GM12864 (cell line): ENCODE measurements around the gene CERS6.

Experiments
- DNase-seq: peaks from one replicate; pipeline ENCODE4 v3.0.0-alpha.2; 2011; ENCODE audit warnings: low read depth
- H3K4me3 ChIP-seq: 2 replicates; pipeline ENCODE4 v1.5.1; 2011; ENCODE audit warnings: mild to moderate bottlenecking, low read depth, low read length, control low read depth
- TF ChIP-seq, protein P1 (sequence below): IDR thresholded peaks from 2 replicates; pipeline ENCODE4 v1.5.1; 2011; ENCODE audit warnings: low read depth, mild to moderate bottlenecking, moderate library complexity, low read length, control low read depth, inconsistent platforms; ENCODE audit errors: missing control alignments

CERS6 gene

DNA sequence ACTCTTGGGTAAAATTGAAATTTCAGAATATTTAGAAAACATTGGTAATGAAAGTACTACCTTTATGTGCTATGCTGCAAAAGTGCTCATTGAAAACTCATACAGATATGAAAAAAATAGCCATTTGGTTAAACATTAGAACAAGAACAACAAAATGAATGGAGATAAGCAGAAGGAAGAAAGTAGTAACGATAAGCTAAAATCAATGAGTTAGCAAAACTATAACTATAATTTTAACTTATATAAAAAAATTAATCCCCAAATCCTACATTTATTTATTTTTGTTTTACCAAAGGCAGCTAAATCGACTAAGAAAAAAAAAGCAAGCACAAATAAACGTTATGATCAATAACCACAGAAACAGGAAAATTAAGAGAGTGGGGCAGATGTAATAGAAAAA is 99.2 kb downstream of the CERS6 start:
- DNase-seq = no peak
- H3K4me3 ChIP-seq = no peak overlapping the region
- TF ChIP-seq, protein P1, sequence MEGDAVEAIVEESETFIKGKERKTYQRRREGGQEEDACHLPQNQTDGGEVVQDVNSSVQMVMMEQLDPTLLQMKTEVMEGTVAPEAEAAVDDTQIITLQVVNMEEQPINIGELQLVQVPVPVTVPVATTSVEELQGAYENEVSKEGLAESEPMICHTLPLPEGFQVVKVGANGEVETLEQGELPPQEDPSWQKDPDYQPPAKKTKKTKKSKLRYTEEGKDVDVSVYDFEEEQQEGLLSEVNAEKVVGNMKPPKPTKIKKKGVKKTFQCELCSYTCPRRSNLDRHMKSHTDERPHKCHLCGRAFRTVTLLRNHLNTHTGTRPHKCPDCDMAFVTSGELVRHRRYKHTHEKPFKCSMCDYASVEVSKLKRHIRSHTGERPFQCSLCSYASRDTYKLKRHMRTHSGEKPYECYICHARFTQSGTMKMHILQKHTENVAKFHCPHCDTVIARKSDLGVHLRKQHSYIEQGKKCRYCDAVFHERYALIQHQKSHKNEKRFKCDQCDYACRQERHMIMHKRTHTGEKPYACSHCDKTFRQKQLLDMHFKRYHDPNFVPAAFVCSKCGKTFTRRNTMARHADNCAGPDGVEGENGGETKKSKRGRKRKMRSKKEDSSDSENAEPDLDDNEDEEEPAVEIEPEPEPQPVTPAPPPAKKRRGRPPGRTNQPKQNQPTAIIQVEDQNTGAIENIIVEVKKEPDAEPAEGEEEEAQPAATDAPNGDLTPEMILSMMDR = no peak

DNA sequence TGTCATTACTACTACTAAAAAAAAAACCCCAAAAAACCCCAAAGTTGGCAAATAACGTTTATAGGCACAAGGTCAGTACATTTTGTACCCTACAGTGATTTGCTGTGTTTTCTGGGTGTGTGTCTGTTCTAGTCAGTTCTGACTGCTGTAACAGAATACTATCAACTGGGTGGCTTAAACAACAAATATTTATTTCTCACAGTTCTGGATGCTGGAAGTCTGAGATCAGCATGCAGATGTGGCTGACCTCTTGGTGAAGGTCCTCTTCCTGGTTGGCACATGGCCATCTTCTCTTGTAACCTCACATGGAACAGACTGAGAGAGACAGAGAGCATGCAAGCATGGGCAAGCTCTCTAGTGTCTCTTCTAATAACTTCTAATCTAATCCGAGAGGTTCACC is 103.1 kb downstream of the CERS6 start:
- TF ChIP-seq, protein P1 = no peak
- H3K4me3 ChIP-seq = no peak overlapping the region
- no peak for DNase-seq

DNA sequence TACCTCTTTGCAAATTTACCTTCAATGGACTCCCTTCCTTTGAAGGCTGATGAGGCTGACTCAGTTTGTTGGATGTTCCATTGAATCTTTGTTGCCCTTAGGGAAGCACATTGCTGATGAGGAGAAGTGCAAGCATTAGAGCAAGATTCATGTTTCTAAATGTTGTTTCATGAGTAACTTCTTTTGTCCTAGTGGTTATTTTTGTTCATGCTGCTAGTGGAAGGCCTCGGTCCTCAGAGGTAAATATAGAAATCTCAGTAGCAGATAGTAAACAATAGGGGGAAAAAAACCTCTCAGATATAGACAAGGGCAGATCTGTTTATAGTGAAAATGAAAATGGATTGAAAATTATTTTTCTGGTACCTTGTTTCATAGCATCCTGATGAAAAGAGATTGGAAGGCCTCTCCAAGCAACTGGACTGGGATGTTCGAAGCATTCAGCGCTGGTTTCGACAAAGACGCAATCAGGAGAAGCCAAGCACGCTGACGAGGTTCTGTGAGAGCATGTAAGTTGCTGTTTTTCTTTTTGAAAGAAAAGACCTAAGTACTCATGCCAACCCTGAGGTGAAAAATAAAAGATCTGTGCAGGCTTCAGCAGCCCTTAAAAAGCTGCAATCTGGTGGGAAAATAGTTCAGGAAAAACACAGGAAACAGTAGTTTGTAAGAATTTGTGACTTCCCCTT is 104.9 kb downstream of the CERS6 start:
- no peak for DNase-seq
- no peak overlapping the region for H3K4me3 ChIP-seq
- TF ChIP-seq, protein P1 = no peak

- no peak overlapping the region for H3K4me3 ChIP-seq
- TF ChIP-seq, protein P1 = no peak
- DNase-seq = no peak
Measured at GRCh38 chr2:168561991-168562390, 105.9 kb downstream of the CERS6 start.

DNA sequence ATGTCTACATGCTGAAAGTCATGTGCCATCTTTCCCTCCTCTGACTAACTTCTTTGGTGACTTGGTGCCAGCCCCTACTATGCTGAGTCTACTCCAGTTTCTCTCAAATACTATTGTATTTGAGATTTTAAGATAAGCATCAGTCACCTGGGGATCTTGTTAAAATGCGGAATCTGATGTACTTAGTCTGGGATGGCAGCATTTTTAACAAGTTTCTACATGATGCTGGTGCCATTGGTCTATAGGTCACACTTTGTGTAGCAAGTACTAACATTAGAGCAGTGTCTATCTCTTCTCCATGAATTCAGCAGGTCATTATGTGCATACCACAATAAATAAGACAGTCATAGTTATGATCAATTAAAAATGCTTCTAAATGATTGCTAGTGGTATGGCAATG is 106.9 kb downstream of the CERS6 start:
- TF ChIP-seq, protein P1 = no peak
- no peak overlapping the region for H3K4me3 ChIP-seq
- DNase-seq = no peak

DNA sequence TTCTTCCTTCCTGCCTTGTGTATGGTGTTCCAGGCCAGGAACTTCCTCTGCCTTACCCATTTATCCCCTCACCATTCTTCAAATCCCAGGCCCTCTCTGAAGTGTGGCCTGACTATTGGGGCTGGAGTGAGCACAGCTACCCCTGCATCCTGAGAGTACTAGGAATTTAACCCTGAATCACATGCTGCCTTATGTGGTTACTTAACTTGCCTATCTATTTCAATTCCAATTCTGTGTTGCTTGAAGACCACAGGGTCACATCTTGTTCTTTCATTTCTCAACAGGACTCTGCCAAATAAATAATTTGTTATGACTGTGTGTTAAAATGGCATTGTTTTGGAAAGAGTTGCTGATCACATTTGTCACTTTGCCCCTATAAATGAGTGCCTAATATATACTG is 108.6 kb downstream of the CERS6 start:
- TF ChIP-seq, protein P1 = no peak
- no peak for DNase-seq

DNA sequence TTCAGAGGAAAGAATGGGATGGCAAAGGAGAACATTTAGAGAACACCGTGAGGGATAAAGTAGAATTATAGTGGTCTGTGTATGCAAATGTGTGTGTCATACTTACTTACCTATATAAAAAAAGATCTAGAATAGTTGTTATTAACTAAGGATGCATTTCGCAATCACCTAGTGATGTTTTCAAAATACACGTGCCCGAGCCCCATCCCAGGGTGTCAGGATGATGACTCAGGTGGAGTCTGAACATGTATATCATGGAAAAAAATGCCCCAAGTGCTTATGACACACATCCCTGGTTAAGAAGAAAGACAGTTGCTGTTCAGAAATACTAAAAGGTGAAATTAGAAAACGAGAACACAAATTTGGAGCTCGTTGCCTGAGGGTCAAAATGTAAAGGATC is 109.0 kb downstream of the CERS6 start:
- DNase-seq = no peak
- no peak overlapping the region for H3K4me3 ChIP-seq
- TF ChIP-seq, protein P1 = no peak

More for the DNA sequence above, 108.6 kb downstream of the CERS6 start:
- H3K4me3 ChIP-seq = no peak overlapping the region
